K562 (cell line): ENCODE results near the gene INPP5E. TPM values are rescaled to one million over a fixed set of nuclear protein-coding genes. Genes with fewer than 3 reads are reported as not detected.

Experiments used
- ATAC-seq: fragments of 200-7000 bp; cut with Tn5 transposase; 3 replicates; pipeline ENCODE4 v1.9.1; 2020; ENCODE audit warnings: moderate library complexity
- BruUV-seq: library from RNA; stranded (reverse); fragments of 400-500 nt; replicated peaks from 2 replicates; lab custom pipeline; 2021; lab: Mats Ljungman, UMichigan
- CTCF ChIA-PET: fragments of 300-600 bp; formaldehyde crosslinking; extraction: SDS; loops from one replicate; lab custom pipeline; 2021; ENCODE audit warnings: low intra/inter-chr PET ratio; lab: Yijun Ruan, JAX
- POLR2A ChIA-PET: fragments of 300-600, 350-650 bp; sonication (Branson Sonifier 250); formaldehyde crosslinking; extraction: SDS; loops from one replicate; lab custom pipeline; 2021; ENCODE audit warnings: antibody characterized with exemption, inconsistent platforms; lab: Yijun Ruan, JAX
- DNase-seq, 4 experiments: peaks; one replicate each; pipeline versions ENCODE4 v3.0.0 to v3.0.0-alpha.2; 2011 to 2018; ENCODE audit warnings: low spot score in 3 of 4, mixed read lengths in 3 of 4; ENCODE audit errors: extremely low read depth in 1 of 4
- FAIRE-seq: peaks from 2 replicates; lab custom pipeline; 2011; peaks lifted over from hg19 to GRCh38; lab: Jason Lieb, UNC
- H2AFZ ChIP-seq: 2 replicates; pipeline ENCODE4 v1.6.0; 2011; ENCODE audit warnings: low read depth, low read length, control low read depth, inconsistent platforms
- H3K27ac ChIP-seq: fragments of 200-600 bp; 3 replicates; pipeline ENCODE4 v1.8.0; 2011; ENCODE audit warnings: low read depth, mild to moderate bottlenecking, control low read depth, inconsistent platforms, low read length, moderate library complexity, mixed read lengths; ENCODE audit errors: extremely low read depth
- H3K27me3 ChIP-seq, 2 experiments: fragments of 300-600 bp in 1 of 2; 2 replicates in 1 of 2; 3 replicates in 1 of 2; pipeline versions ENCODE4 v1.6.0 to v1.8.0; 2011; ENCODE audit warnings: inconsistent platforms in 2 of 2, low read length in 2 of 2, mild to moderate bottlenecking in 1 of 2, mixed read lengths in 1 of 2, moderate library complexity in 1 of 2; ENCODE audit not compliant: control insufficient read depth in 2 of 2, insufficient read depth in 2 of 2
- H3K36me3 ChIP-seq: fragments of 300-600 bp; 3 replicates; pipeline ENCODE4 v1.8.0; 2011; ENCODE audit warnings: mild to moderate bottlenecking, low read length, inconsistent platforms; ENCODE audit not compliant: control insufficient read depth, insufficient read depth
- H3K4me1 ChIP-seq, 2 experiments: fragments of 200-600 bp in 1 of 2; replicated peaks in 1 of 2; 2 replicates in 1 of 2; 3 replicates in 1 of 2; pipeline versions ENCODE4 v1.5.1 to v1.8.0; 2011; ENCODE audit warnings: inconsistent platforms in 2 of 2, low read length in 2 of 2, mild to moderate bottlenecking in 1 of 2, mixed read lengths in 1 of 2, moderate library complexity in 1 of 2; ENCODE audit not compliant: control insufficient read depth in 2 of 2, insufficient read depth in 2 of 2
- H3K4me2 ChIP-seq: 2 replicates; pipeline ENCODE4 v1.6.1; 2011; ENCODE audit warnings: low read length, control low read depth, inconsistent platforms, mixed read lengths; ENCODE audit not compliant: insufficient read depth
- H3K4me3 ChIP-seq: fragments of 200-600 bp; sonication (generic), shearing (Covaris generic); 2 replicates; pipeline ENCODE4 v1.5.1; 2016; ENCODE audit warnings: control low read depth, inconsistent platforms
- H3K79me2 ChIP-seq: fragments of 200-600 bp; 3 replicates; pipeline ENCODE4 v1.8.0; 2011; ENCODE audit warnings: low read length, inconsistent platforms; ENCODE audit not compliant: control insufficient read depth, insufficient read depth
- H3K9ac ChIP-seq, 2 experiments: 2 replicates each; pipeline versions ENCODE4 v1.6.0 to v1.6.1; 2011; ENCODE audit warnings: low read depth in 2 of 2, low read length in 2 of 2, control low read depth in 1 of 2, inconsistent platforms in 1 of 2, mild to moderate bottlenecking in 1 of 2, mixed read lengths in 1 of 2; ENCODE audit not compliant: insufficient read depth in 1 of 2
- H3K9me1 ChIP-seq: one replicate; pipeline ENCODE4 v1.6.0; 2011; ENCODE audit warnings: inconsistent platforms, mild to moderate bottlenecking, low read length, moderate library complexity; ENCODE audit not compliant: control insufficient read depth, insufficient read depth
- H3K9me3 ChIP-seq: replicated peaks from 2 replicates; pipeline ENCODE4 v1.5.1; 2011; ENCODE audit warnings: low read depth, low read length, inconsistent platforms; ENCODE audit not compliant: control insufficient read depth, insufficient read depth
- H4K20me1 ChIP-seq: replicated peaks from 2 replicates; pipeline ENCODE4 v1.6.1; 2011; ENCODE audit warnings: low read length, inconsistent platforms, mixed read lengths; ENCODE audit not compliant: control insufficient read depth, insufficient read depth
- BCOR ChIP-seq: fragments of 450-650 bp; IDR thresholded peaks from 2 replicates; pipeline ENCODE4 v1.6.1; 2016
- ETV1 ChIP-seq: fragments of 450-650 bp; conservative IDR thresholded peaks from 2 replicates; pipeline ENCODE4 v1.6.1; 2016; ENCODE audit warnings: missing genetic modification characterization, control low read depth, low read depth, missing compliant biosample characterization
- EWSR1 ChIP-seq: fragments of 450-650 bp; IDR thresholded peaks from 2 replicates; pipeline ENCODE4 v1.6.1; 2018; ENCODE audit warnings: borderline replicate concordance, mild to moderate bottlenecking, low read depth, moderate library complexity; ENCODE audit not compliant: partially characterized antibody
- NBN ChIP-seq: fragments of 450-650 bp; IDR thresholded peaks from 2 replicates; pipeline ENCODE4 v1.6.1; 2016; ENCODE audit warnings: low read depth, mild to moderate bottlenecking
- PHB ChIP-seq: fragments of 250-450 bp; sonication (Bioruptor Pico); IDR thresholded peaks from 2 replicates; pipeline ENCODE4 v1.5.0; 2021
- PHF8 ChIP-seq: fragments of 200-600 bp; sonication (generic); IDR thresholded peaks from 2 replicates; pipeline ENCODE4 v1.6.1; 2012; ENCODE audit warnings: mixed run types, mild to moderate bottlenecking, inconsistent platforms, low read length, moderate library complexity, borderline replicate concordance
- POLR2AphosphoS5 ChIP-seq: IDR thresholded peaks from 2 replicates; pipeline ENCODE4 v1.6.1; 2011; ENCODE audit warnings: mild to moderate bottlenecking, low read depth, low read length, moderate library complexity; ENCODE audit not compliant: control insufficient read depth, insufficient read depth
- SREBF2 ChIP-seq: sonication (generic); formaldehyde crosslinking; IDR thresholded peaks from 2 replicates; pipeline ENCODE4 v1.4.0; 2020; ENCODE audit warnings: mild to moderate bottlenecking, missing genetic modification reagents
- TEAD2 ChIP-seq: fragments of 450-650 bp; IDR thresholded peaks from 2 replicates; pipeline ENCODE4 v1.6.1; 2016; ENCODE audit warnings: missing genetic modification characterization, control low read depth, missing compliant biosample characterization
- ZNF41 ChIP-seq: fragments of 250-450 bp; sonication (Bioruptor Pico); conservative IDR thresholded peaks from 2 replicates; pipeline ENCODE4 v1.4.0; 2020; ENCODE audit warnings: mild to moderate bottlenecking
- ZNF699 ChIP-seq: fragments of 250-450 bp; sonication (Bioruptor Pico); IDR thresholded peaks from 2 replicates; pipeline ENCODE4 v1.8.0; 2021; ENCODE audit warnings: mild to moderate bottlenecking, moderate library complexity; ENCODE audit not compliant: insufficient replicate concordance
- WGBS: fragments of 100-300 bp; shearing (Covaris generic); methylation state at CpG from one replicate; pipeline ENCODE4 v1.1.6; 2016; ENCODE audit warnings: low coverage, mixed read lengths; ENCODE audit not compliant: insufficient coverage; ENCODE audit errors: missing lambda C conversion rate; 5-methylcytosine and 5-hydroxymethylcytosine counted together
- in situ Hi-C: fragments of 300-500 bp; cut with MboI; formaldehyde crosslinking; loops from 4 replicates; pipeline ENCODE4 v1.15.0; 2018; ENCODE audit warnings: inconsistent platforms, mixed read lengths
- intact Hi-C: fragments of 100-400 bp; cut with micrococcal nuclease; formaldehyde crosslinking; loops from 2 replicates; pipeline ENCODE4 v1.14.2; 2022
- polyA plus RNA-seq, 8 experiments: library from polyadenylated mRNA; depleted of rRNA in 4 of 8; stranded (reverse) in 5 of 8; unstranded in 3 of 8; fragments of >200 nt; fragmentation: Nextera tagmentation in 2 of 8; fragmentation: Illumina TruSeq in 1 of 8; extraction: Ambion mirVana in 2 of 8; extraction: Trizol in 1 of 8; gene quantifications; 2 replicates each; pipeline versions ENCODE4 v1.2.1 to v1.2.3, GENCODE V29; 2011 to 2014; ENCODE audit warnings: inconsistent platforms in 1 of 8, missing spikeins in 1 of 8
- total RNA-seq, 7 experiments: library from RNA; depleted of rRNA in 6 of 7; stranded (reverse); fragments of >200 nt in 6 of 7; fragmentation: Illumina TruSeq in 2 of 7; extraction: Trizol in 2 of 7; gene quantifications; 2 replicates each; pipeline versions ENCODE4 v1.2.1 to v1.2.3, GENCODE V29; 2011 to 2021; ENCODE audit warnings: low replicate concordance in 1 of 7
- TF ChIP-seq, protein P1 (sequence below): sonication (generic); formaldehyde crosslinking; IDR thresholded peaks from 2 replicates; pipeline ENCODE4 v1.8.0; 2022; ENCODE audit warnings: mild to moderate bottlenecking, missing genetic modification reagents
- TF ChIP-seq, protein P2 (sequence below): fragments of 450-650 bp; IDR thresholded peaks from one replicate; pipeline ENCODE4 v1.6.1; 2018; ENCODE audit warnings: mild to moderate bottlenecking, moderate library complexity; ENCODE audit not compliant: partially characterized antibody
- TF ChIP-seq, protein P3 (sequence below): sonication (generic); formaldehyde crosslinking; IDR thresholded peaks from 2 replicates; pipeline ENCODE4 v1.8.0; 2023; ENCODE audit warnings: mild to moderate bottlenecking, missing genetic modification reagents

Gene INPP5E
- total and polyA plus RNA-seq, 9 of the 15 experiments (the other 6 are each of a cell fraction or from before 2014, with no cell fraction given) = 0.38 to 17.4 (median 4.9) TPM

DNA sequence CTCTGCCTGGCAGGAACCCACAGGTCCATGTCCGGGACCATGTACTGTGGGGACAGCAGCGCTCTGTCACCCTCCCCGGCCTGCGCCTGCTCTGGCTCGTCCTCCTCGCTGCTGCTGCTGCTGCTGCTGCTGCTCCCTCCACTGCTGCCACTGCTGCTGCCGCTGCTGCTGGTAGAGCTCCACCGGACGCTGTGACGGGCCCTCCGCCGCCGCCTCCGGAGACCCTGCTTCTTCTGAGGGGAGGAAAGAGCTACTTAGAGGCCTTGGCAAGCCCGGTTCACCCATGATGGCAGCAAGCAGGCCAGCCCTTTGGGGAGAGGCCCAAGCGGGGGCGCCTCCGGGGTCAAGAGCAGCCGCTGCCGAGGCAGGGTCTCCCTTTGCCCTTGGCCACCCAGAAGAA lies 56.2 kb downstream of the INPP5E start:
- no peak overlapping the region for H2AFZ ChIP-seq
- H3K36me3 ChIP-seq = peaks cover 94% of the 10 kb centered on the region; the same call in 2 of the 3 replicates
- H3K27ac ChIP-seq = no peak overlapping the region
- in situ Hi-C loops = no loop called here
- H3K27me3 ChIP-seq = no peaks in the 10 kb centered on the region
- POLR2A ChIA-PET = interaction anchor here (0.6 to 0.7 kb wide), 3 partner anchors 21 to 101 kb away, joined by 3 to 4 read pairs (median 3); no protein-coding TSS in a partner anchor
- WGBS = 96% methylated on average over 14 of the region's 20 CpGs
- H3K9ac ChIP-seq = no peak overlapping the region
- H4K20me1 ChIP-seq = no peaks in the 10 kb centered on the region
- intact Hi-C loops = no loop called here
- no peaks in the 10 kb centered on the region for H3K9me1 ChIP-seq
- CTCF ChIA-PET = no interaction called here
- no peaks in the 10 kb centered on the region for H3K79me2 ChIP-seq
- DNase-seq (no peak), ATAC-seq (no peak), FAIRE-seq (no peak)
- H3K4me3 ChIP-seq = no peak overlapping the region
- peaks cover 0 to 20% of the 10 kb centered on the region in 2 experiments; a peak in 1 of 5 replicates for H3K4me1 ChIP-seq
- no peak overlapping the region for H3K4me2 ChIP-seq
- TF ChIP-seq BCOR (no peak), EWSR1 (no peak), ETV1 (tag) (no peak), ZNF41 (CRISPR knock-in tag) (no peak), SREBF2 (CRISPR knock-in tag) (no peak), NBN (no peak), ZNF699 (no peak), TEAD2 (tag) (no peak), PHF8 (no peak), POLR2AphosphoS5 (no peak), PHB (CRISPR knock-in tag) (no peak)
- TF ChIP-seq, protein P1, sequence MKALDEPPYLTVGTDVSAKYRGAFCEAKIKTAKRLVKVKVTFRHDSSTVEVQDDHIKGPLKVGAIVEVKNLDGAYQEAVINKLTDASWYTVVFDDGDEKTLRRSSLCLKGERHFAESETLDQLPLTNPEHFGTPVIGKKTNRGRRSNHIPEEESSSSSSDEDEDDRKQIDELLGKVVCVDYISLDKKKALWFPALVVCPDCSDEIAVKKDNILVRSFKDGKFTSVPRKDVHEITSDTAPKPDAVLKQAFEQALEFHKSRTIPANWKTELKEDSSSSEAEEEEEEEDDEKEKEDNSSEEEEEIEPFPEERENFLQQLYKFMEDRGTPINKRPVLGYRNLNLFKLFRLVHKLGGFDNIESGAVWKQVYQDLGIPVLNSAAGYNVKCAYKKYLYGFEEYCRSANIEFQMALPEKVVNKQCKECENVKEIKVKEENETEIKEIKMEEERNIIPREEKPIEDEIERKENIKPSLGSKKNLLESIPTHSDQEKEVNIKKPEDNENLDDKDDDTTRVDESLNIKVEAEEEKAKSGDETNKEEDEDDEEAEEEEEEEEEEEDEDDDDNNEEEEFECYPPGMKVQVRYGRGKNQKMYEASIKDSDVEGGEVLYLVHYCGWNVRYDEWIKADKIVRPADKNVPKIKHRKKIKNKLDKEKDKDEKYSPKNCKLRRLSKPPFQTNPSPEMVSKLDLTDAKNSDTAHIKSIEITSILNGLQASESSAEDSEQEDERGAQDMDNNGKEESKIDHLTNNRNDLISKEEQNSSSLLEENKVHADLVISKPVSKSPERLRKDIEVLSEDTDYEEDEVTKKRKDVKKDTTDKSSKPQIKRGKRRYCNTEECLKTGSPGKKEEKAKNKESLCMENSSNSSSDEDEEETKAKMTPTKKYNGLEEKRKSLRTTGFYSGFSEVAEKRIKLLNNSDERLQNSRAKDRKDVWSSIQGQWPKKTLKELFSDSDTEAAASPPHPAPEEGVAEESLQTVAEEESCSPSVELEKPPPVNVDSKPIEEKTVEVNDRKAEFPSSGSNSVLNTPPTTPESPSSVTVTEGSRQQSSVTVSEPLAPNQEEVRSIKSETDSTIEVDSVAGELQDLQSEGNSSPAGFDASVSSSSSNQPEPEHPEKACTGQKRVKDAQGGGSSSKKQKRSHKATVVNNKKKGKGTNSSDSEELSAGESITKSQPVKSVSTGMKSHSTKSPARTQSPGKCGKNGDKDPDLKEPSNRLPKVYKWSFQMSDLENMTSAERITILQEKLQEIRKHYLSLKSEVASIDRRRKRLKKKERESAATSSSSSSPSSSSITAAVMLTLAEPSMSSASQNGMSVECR = no peak
- TF ChIP-seq, protein P2, sequence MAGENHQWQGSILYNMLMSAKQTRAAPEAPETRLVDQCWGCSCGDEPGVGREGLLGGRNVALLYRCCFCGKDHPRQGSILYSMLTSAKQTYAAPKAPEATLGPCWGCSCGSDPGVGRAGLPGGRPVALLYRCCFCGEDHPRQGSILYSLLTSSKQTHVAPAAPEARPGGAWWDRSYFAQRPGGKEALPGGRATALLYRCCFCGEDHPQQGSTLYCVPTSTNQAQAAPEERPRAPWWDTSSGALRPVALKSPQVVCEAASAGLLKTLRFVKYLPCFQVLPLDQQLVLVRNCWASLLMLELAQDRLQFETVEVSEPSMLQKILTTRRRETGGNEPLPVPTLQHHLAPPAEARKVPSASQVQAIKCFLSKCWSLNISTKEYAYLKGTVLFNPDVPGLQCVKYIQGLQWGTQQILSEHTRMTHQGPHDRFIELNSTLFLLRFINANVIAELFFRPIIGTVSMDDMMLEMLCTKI = no peak
- TF ChIP-seq, protein P3, sequence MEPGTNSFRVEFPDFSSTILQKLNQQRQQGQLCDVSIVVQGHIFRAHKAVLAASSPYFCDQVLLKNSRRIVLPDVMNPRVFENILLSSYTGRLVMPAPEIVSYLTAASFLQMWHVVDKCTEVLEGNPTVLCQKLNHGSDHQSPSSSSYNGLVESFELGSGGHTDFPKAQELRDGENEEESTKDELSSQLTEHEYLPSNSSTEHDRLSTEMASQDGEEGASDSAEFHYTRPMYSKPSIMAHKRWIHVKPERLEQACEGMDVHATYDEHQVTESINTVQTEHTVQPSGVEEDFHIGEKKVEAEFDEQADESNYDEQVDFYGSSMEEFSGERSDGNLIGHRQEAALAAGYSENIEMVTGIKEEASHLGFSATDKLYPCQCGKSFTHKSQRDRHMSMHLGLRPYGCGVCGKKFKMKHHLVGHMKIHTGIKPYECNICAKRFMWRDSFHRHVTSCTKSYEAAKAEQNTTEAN (CRISPR knock-in tag) = no peak
- no peaks in the 10 kb centered on the region for H3K9me3 ChIP-seq
- no TSS peak for BruUV-seq
